Activated CD8-positive, alpha-beta memory T cell treated with anti-CD3 and anti-CD28 coated beads for 24 hours (primary cell): ENCODE measurements around the gene MYL12A.
"Not testable (repeated sequence)": the region's sequence is repeated elsewhere in the genome, so short reads cannot be mapped to it uniquely, and the experiment has no call there.

Source experiments
- DNase-seq: peaks from one replicate; pipeline ENCODE4 v3.0.0-alpha.2; 2020

Gene MYL12A

DNA sequence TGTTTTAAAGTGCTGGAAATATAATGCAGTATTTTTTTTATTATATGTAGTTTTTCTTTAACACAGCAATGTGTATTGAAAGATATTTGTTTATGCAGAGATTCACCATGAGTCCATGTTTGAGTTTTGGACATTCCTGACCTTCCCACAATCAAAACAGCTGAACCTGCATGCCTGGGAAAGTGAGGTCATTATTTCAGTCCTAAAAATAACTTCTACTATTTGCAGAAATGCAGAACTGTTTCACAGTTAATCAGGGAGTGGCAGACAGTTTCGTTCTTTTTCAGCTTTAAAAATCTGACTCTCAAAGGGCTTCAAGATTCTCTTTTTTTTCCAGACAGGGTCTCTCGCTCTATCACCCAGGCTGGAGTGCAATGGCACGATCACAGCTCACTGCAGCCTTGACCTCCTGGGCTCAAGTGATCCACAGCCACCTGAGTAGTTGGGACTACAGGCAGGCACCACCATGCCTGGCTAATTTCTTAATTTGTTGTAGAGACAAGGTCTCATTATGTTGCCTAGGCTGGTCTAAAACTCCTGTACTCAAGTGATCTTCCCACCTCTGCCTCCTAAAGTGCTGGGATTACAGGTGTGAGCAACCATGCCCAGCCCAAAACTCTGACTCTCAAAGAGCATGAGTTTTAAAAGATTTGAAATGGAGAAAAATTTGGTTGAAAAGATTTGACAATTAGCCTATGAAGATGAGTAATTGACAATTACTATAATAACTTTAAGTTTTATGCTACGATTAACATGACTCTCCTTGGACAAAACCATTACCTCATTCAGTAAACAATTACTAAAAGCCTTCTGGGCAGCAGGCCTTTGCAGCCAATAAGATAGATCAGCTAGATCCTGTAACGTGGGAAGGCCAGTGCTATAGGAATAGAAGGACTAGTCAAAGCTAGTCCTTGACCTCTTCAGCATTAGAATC is 9.4 kb downstream of the MYL12A start:
- no peak for DNase-seq

DNA sequence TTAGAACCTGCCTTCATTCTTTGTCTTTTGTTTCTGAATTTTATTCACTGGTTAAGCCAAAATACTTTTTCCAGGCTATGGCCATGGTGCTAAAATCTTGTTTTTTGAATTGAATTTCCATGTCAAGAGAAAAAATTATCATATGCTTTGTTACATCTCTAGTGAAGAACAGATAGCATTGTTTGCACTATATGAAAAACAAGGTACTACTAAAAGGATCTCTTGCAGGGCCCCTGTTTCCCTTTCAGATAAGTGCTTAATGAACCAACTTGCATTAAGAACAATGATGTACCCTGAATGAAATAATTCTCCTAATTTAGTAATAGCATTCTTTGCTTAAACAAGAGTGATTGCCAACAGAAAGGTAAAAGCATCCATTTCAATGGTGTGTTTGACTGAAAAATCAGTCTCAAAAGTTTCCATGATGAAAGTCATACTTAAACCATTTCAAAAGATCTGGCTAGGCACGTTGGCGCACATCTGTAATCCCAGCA is 10.1 kb downstream of the MYL12A start:
- DNase-seq: no peak

- DNase-seq: no peak
Observed at GRCh38 chr18:3260995-3261372, 13.4 kb downstream of the MYL12A start.

DNA sequence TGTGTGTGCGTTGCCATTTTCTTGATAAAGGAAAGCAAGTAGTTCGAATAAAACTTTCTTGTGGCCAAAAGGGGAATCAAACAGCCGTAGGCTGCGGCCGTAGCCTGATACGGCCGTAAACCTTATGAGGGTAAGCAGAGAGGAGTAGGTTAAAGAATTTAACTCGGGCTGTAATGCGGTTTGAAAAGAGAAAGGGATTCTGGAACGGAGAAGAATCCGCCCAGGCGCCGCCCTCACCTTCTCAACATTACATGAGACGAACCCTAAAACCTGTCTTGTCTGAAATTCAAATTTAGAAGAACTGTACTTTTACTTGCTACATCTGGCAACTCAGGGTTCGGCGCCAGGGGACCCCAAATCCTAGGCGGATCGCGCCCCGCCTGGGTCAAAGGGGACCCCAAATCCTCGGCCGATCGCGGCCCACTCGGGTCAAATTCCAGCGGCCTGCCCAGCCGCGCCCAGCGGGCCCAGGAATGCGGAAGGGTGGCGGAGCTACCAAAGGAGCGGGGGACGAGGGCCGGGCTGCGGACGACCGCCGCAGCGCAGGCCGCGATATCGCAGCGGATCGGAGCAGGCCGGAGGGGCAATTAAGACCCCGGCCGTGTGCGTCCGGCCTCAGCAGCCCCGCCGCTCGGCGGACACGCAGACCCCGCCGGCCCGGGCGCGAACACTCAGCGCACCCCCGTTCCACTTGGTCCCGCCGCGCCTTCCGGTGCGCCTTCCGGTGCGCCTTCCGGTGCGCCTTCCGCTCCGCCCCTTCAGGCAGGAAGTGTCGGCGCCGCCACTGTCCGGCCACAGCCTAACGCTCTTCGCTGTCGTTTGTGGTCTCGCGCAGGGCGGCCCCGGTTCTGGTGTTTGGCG is 14.0 kb downstream of the MYL12A start, which contains the start of gene MYL12B:
Gene MYL12B, plus strand, starts transcription at position 761 of the 861 bp plus-strand sequence. CDS start 10,766 bp downstream, outside the sequence.
- DNase-seq: peak; percentile 92

DNA sequence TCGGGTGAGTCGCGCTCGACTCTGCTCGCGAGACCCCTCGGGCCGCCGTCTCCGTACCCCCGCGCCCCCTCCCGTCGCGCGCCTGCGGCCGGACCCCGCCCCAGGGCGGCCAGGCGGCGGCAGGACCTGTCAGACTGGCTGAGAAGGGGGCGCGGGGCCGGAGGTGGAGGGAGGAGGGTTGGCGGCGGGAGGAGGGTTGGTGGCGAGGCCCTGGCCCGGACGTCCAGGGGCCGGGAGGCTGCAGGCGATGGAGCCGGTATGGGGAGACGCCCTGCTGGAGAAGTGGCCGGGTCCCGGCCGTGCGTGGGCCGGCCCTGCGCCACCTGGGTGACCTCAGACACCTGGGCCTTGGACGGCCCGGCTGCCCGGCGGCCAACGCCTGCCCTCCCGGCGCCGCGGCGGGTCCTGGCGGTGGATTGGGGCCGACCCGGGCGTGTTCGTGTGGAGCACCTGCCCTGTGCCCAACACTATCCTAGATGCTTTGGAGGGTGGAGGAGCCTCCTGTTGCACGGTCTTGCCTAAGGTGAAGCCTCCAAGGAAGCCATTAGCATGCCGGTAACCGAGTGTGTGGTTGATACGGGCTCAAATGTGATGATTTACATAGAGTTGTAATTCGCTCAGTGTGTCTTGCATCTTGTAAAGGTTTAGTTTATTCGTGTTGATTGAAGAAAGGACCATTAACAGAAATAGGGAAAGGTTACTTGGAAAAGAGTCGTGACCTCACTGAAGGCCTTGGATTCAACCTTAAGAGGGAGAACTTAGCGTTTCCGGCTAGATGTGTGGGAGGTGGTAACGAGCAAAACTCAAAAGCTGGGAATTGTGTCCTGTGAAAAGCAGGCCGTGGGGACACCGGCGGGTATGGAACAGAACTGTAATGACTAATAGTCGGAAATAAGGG is 14.9 kb downstream of the MYL12A start:
- DNase-seq: no peak

GRCh38 chr18:3263132-3263700 is 15.6 kb downstream of the MYL12A start:
- DNase-seq: no peak

DNA sequence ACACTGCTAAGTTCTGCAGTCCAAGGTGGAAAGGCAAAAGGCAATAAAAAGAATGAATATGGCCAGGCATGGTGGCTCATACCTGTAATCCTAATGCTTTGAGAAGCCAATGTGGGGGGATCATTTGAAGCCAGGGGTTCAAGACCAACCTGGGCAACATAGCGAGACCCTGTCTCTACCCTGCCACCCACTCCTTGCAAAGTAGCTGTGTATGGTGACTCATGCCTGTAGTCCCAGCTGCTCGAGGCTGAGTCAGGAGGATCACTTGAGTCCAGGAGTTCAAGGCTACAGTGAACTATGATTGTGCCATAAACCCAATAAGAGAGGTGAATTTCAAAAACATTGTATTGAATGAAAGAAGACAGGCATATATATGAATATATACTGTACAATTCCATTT is 16.8 kb downstream of the MYL12A start:
- DNase-seq: no peak

DNA sequence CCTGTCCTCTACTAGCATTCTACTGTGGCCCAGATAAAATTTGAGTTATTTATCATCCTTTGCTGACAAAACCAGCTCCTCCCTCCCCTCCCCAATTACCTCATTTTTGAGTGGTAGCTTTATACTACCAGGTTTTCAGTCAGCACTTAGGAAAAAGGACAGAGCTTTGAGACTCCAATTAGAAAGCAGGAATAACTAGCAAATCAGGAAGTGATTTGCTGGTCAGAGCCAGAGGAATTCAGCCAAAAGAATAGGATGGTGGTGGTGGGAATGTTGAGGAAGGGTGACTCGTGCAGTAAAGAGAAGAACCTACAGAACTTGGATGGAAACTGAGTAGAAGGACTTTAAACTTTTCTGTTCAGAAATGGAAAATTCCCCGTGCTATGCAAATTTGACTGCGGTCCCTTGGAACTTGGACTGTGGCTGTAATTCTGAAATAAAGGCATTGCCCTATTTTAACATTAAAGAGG is 18.0 kb downstream of the MYL12A start:
- DNase-seq: no peak

DNA sequence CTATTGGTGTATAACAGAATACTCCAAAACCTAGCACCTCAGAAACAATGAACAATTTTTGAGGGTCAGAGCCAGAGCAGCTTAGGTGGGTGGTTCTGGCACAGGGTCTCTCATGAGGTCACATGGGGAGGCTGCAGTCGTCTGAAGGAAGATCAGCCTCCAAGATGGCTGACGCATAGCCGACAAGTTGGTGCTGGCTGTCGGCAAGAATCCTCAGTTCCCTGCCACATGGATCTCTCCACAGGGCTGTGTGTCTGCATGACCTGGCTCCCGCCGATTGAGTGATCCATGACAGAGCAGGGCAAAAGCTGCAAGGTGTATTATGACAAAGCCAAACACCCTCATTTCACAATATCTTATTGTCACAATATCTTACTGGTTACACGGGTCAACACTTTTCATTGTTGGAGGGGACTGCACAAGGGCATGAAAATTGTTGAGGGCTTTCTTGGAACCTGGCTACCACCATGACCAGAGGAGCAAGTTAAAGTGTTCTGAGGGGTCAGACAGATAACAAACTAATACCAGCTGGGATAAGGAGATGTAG is 18.5 kb downstream of the MYL12A start:
- no peak for DNase-seq

DNA sequence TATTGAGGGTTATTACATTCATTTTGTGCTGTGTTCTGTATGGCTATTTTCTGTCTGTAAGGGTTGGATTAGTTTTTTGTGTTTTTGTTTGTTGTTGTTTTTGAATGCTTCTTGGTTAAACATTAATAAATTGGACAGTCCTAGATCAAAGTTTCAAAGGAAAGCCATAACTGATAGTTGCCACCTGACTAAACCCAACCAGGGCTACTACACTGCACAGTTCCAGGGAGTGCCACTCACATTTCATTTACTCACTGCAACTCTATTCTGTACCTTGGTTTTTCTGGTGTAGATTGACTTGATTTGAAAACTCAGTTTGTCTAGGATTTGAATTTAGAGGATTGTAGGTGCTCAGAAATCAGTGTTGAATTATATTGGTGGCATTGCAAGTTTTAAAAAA is 20.7 kb downstream of the MYL12A start:
- DNase-seq: no peak

DNA sequence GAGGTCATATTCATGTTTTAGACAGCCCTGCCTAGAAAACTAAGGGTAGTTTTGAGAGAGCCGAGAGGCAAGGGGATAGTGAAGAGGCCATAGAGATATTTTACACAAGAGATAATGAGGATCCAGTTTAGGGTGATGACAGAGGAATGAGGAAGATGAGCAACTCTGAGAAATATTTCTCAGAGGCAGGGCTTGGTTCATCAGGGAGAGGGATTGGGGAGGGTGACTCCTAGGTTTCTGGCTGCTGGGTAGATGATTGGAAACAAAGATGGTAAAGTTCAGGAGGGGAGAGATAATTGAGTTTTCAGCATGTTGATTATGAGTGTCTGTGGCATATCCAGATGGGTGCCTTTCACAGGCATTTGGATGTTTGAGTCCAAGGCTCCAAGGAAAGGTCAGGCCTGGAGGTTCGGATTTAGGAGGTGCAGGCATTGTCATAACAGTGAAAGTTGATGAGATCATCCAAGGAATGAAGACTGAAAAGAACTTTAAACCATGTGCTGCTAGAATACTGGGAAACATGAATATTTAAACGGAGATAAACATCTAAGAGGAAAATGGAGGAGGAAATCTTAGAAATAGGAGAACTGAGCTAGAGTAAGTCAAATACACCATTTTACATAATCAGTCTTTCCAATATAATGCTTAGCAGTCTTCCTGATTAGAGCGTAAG is 21.8 kb downstream of the MYL12A start:
- DNase-seq: no peak

DNA sequence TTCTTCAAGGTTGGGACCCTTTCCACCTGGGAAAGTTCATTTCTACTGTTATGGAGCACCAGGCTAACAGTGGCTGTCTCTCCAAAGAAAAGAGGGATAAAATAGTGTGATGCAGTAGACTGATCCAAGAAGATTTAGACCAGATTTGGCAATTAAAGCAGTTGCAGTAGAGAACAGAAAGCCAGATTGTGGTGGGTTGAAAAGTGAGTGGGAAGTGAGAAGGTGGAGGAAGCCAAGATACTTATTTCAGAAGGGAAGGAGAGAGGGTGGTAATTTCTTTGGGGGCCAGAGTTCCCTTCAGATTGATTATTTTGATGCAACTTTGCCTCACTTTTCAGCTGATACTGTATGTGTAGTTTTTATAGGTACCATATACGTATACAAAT is 22.3 kb downstream of the MYL12A start:
- DNase-seq: no peak

- DNase-seq: no peak
Observed at GRCh38 chr18:3273042-3273441, 25.4 kb downstream of the MYL12A start.

GRCh38 chr18:3277643-3278213 is 30.1 kb downstream of the MYL12A start:
- not testable (repeated sequence) for DNase-seq

DNA sequence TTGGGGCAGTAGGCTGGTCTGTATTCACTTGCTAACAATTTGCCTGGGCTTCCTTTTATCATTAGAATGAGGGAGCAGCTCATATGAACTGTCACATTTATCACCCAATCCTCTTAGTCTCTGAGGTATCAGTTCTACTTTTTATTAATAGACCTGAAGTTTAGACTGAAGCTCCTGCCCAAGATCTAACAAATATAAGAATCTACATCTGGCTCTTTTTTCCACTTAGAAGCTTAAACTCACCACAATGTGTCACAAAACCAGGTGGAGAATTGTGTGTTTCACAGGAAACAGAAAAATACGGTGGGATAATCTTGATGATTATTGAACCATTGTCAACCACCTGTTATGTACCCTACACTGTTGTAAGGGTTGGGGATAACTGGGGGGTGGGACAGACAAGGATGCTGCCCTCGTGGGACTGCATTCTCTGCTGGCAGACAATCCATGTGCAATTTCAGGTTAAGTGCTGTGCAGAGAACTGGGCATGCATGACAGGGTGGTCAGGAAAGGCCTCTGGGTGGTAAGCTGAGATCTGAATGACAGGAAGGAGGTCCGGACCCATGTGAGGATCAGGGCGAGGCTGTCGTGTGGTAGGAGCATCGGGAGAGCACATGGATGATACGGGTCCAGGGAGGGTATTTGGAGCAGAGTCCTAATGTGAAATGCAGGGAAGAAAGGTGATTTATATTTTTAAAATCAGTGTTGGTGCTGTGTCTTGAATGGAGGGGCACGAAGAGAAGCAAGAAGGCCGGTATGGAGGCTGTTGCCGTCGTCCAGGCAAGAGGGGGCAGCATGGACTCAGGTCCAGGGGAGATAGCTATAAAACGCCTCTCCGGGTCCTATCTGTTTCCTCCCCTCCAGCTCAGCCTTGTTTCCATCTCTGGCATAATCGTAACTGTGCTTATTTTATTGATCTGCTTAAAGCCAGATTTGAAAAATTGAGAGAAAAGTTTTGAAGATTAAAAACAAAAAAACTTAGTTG is 31.9 kb downstream of the MYL12A start:
- no peak for DNase-seq

- DNase-seq: no peak
Observed at GRCh38 chr18:3281456-3282400, 34.1 kb downstream of the MYL12A start.

- no peak for DNase-seq
Observed at GRCh38 chr18:3283253-3283863, 35.8 kb downstream of the MYL12A start.

GRCh38 chr18:3283908-3284307 is 36.3 kb downstream of the MYL12A start:
- DNase-seq: no peak
